Caco-2 (cell line): ENCODE data around the gene PTPN3. TPM values are rescaled to one million over a fixed set of nuclear protein-coding genes. Genes with fewer than 3 reads are reported as not detected.

Source experiments
- BruUV-seq: library from RNA; stranded (reverse); fragments of 400-500 nt; replicated peaks from 2 replicates; lab custom pipeline; 2021; lab: Mats Ljungman, UMichigan
- CTCF ChIA-PET: fragments of 300-600 bp; sonication (Branson Sonifier 250); formaldehyde crosslinking; loops from one replicate; lab custom pipeline; 2022; ENCODE audit warnings: antibody characterized with exemption; lab: Charles Lee
- POLR2A ChIA-PET: fragments of 300-600 bp; sonication (Branson Sonifier 250); formaldehyde crosslinking; loops from one replicate; lab custom pipeline; 2022; ENCODE audit warnings: antibody characterized with exemption; lab: Charles Lee
- DNase-seq, 2 experiments: peaks; one replicate each; pipeline versions ENCODE4 v3.0.0 to v3.0.0-alpha.2; 2020 to 2022
- H3K27me3 ChIP-seq: replicated peaks from 2 replicates; pipeline ENCODE4 v1.6.0; 2011; ENCODE audit warnings: low read length; ENCODE audit not compliant: control insufficient read depth, insufficient read depth
- H3K36me3 ChIP-seq: 2 replicates; pipeline ENCODE4 v1.5.1; 2011; ENCODE audit warnings: low read length; ENCODE audit not compliant: control insufficient read depth, insufficient read depth
- H3K4me1 ChIP-seq: fragments of 250-450 bp; sonication (Bioruptor Pico); 2 replicates; pipeline ENCODE4 v1.5.1; 2020; ENCODE audit warnings: mild to moderate bottlenecking
- H3K4me3 ChIP-seq: 2 replicates; pipeline ENCODE4 v1.5.1; 2011; ENCODE audit warnings: low read depth, mild to moderate bottlenecking, control low read depth, low read length
- H3K9me3 ChIP-seq: fragments of 250-450 bp; sonication (Bioruptor Pico); 2 replicates; pipeline ENCODE4 v1.5.1; 2020; ENCODE audit warnings: mild to moderate bottlenecking, moderate library complexity
- H3K27ac Mint-ChIP-seq: one replicate; pipeline ENCODE4 v1.8.0; 2022; ENCODE audit warnings: mixed read lengths; ENCODE audit not compliant: unreplicated experiment
- H3K27me3 Mint-ChIP-seq: one replicate; pipeline ENCODE4 v1.8.0; 2022; ENCODE audit warnings: mixed read lengths; ENCODE audit not compliant: insufficient read depth, unreplicated experiment
- H3K36me3 Mint-ChIP-seq: one replicate; pipeline ENCODE4 v1.8.0; 2022; ENCODE audit warnings: mild to moderate bottlenecking, mixed read lengths; ENCODE audit not compliant: insufficient read depth, unreplicated experiment
- H3K4me1 Mint-ChIP-seq: one replicate; pipeline ENCODE4 v1.8.0; 2022; ENCODE audit warnings: low read depth, mixed read lengths; ENCODE audit not compliant: unreplicated experiment
- H3K4me3 Mint-ChIP-seq: one replicate; pipeline ENCODE4 v1.8.0; 2022; ENCODE audit warnings: mild to moderate bottlenecking, moderate library complexity, mixed read lengths; ENCODE audit not compliant: unreplicated experiment
- H3K9me3 Mint-ChIP-seq: one replicate; pipeline ENCODE4 v1.8.0; 2022; ENCODE audit warnings: mixed read lengths; ENCODE audit not compliant: unreplicated experiment
- intact Hi-C: fragments of 100-400 bp; cut with micrococcal nuclease; formaldehyde crosslinking; loops from one replicate; pipeline ENCODE4 v1.10.0; 2022; ENCODE audit not compliant: unreplicated experiment
- total RNA-seq: library from RNA; stranded (reverse); gene quantifications from 2 replicates; pipeline ENCODE4 v1.2.3, GENCODE V29; 2022
- TF ChIP-seq, protein P1 (sequence below), 2 experiments: fragments of 200-600 bp in 1 of 2; IDR thresholded peaks; 1 replicate in 1 of 2; 2 replicates in 1 of 2; pipeline versions ENCODE4 v1.5.1 to v1.8.0; 2011 to 2022; ENCODE audit warnings: antibody characterized with exemption in 1 of 2, control low read depth in 1 of 2, inconsistent platforms in 1 of 2, low read depth in 1 of 2, low read length in 1 of 2, mild to moderate bottlenecking in 1 of 2, moderate library complexity in 1 of 2; ENCODE audit not compliant: insufficient read depth in 1 of 2, severe bottlenecking in 1 of 2, unreplicated experiment in 1 of 2

Gene PTPN3
- total RNA-seq, 1 experiment from 2014 or later: 12.4 TPM

DNA sequence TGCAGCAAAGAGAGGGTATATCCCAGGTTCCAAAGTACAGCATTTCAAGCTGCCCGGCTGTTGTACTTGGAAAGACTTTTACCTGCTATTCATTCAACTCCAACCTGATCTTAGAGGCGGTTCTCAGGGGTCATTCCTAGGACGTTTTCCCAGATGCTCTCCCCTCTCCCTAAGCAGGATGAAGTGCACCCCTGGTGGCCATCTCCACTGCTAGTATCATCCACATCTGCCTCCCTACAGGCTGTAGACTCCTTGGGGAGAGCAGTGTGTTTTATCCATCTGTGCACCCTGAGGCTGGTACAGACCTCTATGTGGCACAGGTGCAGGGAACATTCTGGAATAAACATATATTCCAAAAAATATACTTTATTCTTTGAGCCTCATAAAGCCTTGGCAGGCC lies 56.8 kb downstream of the PTPN3 start:
- no peak overlapping the region for H3K4me3 ChIP-seq
- H3K36me3 Mint-ChIP-seq: peaks cover 7% of the 10 kb centered on the region
- no peak overlapping the region for H3K4me3 Mint-ChIP-seq
- no peaks in the 10 kb centered on the region for H3K4me1 Mint-ChIP-seq
- TF ChIP-seq, protein P1, sequence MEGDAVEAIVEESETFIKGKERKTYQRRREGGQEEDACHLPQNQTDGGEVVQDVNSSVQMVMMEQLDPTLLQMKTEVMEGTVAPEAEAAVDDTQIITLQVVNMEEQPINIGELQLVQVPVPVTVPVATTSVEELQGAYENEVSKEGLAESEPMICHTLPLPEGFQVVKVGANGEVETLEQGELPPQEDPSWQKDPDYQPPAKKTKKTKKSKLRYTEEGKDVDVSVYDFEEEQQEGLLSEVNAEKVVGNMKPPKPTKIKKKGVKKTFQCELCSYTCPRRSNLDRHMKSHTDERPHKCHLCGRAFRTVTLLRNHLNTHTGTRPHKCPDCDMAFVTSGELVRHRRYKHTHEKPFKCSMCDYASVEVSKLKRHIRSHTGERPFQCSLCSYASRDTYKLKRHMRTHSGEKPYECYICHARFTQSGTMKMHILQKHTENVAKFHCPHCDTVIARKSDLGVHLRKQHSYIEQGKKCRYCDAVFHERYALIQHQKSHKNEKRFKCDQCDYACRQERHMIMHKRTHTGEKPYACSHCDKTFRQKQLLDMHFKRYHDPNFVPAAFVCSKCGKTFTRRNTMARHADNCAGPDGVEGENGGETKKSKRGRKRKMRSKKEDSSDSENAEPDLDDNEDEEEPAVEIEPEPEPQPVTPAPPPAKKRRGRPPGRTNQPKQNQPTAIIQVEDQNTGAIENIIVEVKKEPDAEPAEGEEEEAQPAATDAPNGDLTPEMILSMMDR (IDR thresholded peaks at IDR 0.05; ENCODE audit: insufficient read depth in 1 of 2, low read depth in 1 of 2, low read length in 1 of 2, severe bottlenecking in 1 of 2, unreplicated experiment in 1 of 2): peak in 1 of 2 experiments; percentile 43
- no peaks in the 10 kb centered on the region for H3K4me1 ChIP-seq
- ChIA-PET CTCF (interaction anchor here (0.9 to 1.7 kb wide), 8 partner anchors 11 to 73 kb away, joined by 3 to 27 read pairs (median 5); no protein-coding TSS in a partner anchor), POLR2A (no interaction called here)
- no peaks in the 10 kb centered on the region for H3K9me3 ChIP-seq
- no peaks in the 10 kb centered on the region for H3K9me3 Mint-ChIP-seq
- H3K27me3 Mint-ChIP-seq: no peaks in the 10 kb centered on the region
- H3K27me3 ChIP-seq: no peaks in the 10 kb centered on the region
- no TSS peak for BruUV-seq
- DNase-seq: peak in 1 of 2 experiments; percentile 24
- peak overlapping the region; percentile 70 for H3K27ac Mint-ChIP-seq
- no peaks in the 10 kb centered on the region for H3K36me3 ChIP-seq
- intact Hi-C loops: loop anchor here (2.0 kb wide), 1 partner anchor 36 kb away; no protein-coding TSS in a partner anchor

DNA sequence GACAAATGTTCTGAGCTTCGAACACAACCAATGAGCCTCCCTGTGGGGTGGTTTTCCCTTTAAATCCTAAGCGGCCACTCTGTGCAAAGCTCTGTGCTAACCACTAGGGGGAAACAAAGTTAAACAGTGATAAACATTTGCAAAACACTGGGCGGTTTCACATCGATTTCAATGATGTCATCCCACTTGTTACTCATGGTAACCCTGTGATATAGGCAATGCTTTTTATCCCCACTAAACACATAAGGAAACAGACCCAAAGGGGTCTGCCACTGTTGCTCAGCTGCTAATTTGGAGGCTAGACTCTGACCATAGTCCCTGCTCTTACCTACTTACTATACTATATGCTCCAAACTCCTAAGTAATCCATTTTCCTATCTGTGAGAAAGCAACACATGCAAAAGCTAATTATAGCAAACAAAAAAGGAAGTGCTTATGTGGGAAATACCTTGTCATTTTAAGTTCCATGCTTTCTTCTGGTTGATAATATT lies 57.3 kb downstream of the PTPN3 start:
- no peaks in the 10 kb centered on the region for H3K4me1 Mint-ChIP-seq
- TF ChIP-seq, protein P1 (IDR thresholded peaks at IDR 0.05; ENCODE audit: insufficient read depth in 1 of 2, low read depth in 1 of 2, low read length in 1 of 2, severe bottlenecking in 1 of 2, unreplicated experiment in 1 of 2): peak; percentile 79 to 80
- Histone ChIP-seq H3K4me1 (no peaks in the 10 kb centered on the region), H3K36me3 (no peaks in the 10 kb centered on the region), H3K4me3 (no peak overlapping the region), H3K27me3 (no peaks in the 10 kb centered on the region), H3K9me3 (no peaks in the 10 kb centered on the region)
- ChIA-PET POLR2A (no interaction called here), CTCF (interaction anchor here (0.7 to 1.7 kb wide), 9 partner anchors 12 to 1483 kb away, joined by 3 to 27 read pairs (median 5); no protein-coding TSS in a partner anchor)
- H3K4me3 Mint-ChIP-seq: no peak overlapping the region
- no TSS peak for BruUV-seq
- intact Hi-C loops: loop anchor here (1.0 to 2.0 kb wide), 3 partner anchors 28 to 79 kb away; no protein-coding TSS in a partner anchor
- DNase-seq: peak; percentile 66 to 67
- H3K9me3 Mint-ChIP-seq: no peaks in the 10 kb centered on the region
- peaks cover 7% of the 10 kb centered on the region for H3K36me3 Mint-ChIP-seq
- no peaks in the 10 kb centered on the region for H3K27me3 Mint-ChIP-seq
- H3K27ac Mint-ChIP-seq: peak overlapping the region; percentile 70

DNA sequence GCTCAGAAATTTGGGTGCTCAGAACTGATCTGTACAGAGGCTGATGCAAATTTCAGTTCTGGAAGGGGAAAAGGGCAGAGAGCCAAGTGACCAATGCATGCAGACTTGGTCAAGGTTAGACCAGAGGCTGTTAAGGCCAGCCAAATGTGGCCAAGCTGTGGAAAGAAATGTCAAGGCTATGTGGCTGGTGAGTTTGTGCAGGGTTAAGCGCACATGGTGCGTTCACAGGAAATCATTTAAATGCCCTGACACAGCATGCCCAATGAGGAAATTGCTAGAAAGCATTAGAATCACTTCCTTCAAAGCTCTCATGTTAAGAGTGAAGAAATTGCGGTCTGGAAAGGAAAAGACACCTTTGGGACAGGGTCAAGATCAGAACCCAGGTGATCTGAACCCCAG lies 58.0 kb downstream of the PTPN3 start:
- H3K9me3 Mint-ChIP-seq: no peaks in the 10 kb centered on the region
- no TSS peak for BruUV-seq
- H3K27ac Mint-ChIP-seq: no peak overlapping the region
- CTCF ChIA-PET: interaction anchor here (0.7 to 1.7 kb wide), 9 partner anchors 13 to 1484 kb away, joined by 3 to 27 read pairs (median 5); no protein-coding TSS in a partner anchor
- no peak for DNase-seq
- intact Hi-C loops: loop anchor here (1.0 to 2.0 kb wide), 3 partner anchors 29 to 80 kb away; no protein-coding TSS in a partner anchor
- H3K4me3 Mint-ChIP-seq: no peak overlapping the region
- Histone ChIP-seq H3K9me3 (no peaks in the 10 kb centered on the region), H3K4me1 (no peaks in the 10 kb centered on the region), H3K36me3 (no peaks in the 10 kb centered on the region), H3K4me3 (no peak overlapping the region), H3K27me3 (no peaks in the 10 kb centered on the region)
- POLR2A ChIA-PET: no interaction called here
- H3K27me3 Mint-ChIP-seq: no peaks in the 10 kb centered on the region
- TF ChIP-seq, protein P1 (IDR thresholded peaks at IDR 0.05; ENCODE audit: insufficient read depth in 1 of 2, low read depth in 1 of 2, low read length in 1 of 2, severe bottlenecking in 1 of 2, unreplicated experiment in 1 of 2): no peak
- no peaks in the 10 kb centered on the region for H3K4me1 Mint-ChIP-seq
- peaks cover 7% of the 10 kb centered on the region for H3K36me3 Mint-ChIP-seq
